Sigmoid colon (tissue), 7 donors: ENCODE data around the gene ZNF680. TPM values are rescaled to one million over a fixed set of nuclear protein-coding genes. Genes with fewer than 3 reads are reported as not detected.
A peak's percentile ranks its signal among the peaks of the same experiment; 100 is the strongest.

Experiments
- DNase-seq: peaks from one replicate; pipeline ENCODE4 v3.0.0-alpha.2; 2019
- H3K27ac ChIP-seq, 4 donors: fragments of 200-600 bp; sonication (generic); one replicate each; pipeline ENCODE4 v1.5.1; 2016 to 2019; ENCODE audit warnings: mild to moderate bottlenecking in 1 of 4
- H3K27me3 ChIP-seq, 3 donors: fragments of 200-600 bp; sonication (generic); one replicate each; pipeline ENCODE4 v1.5.1; 2019; ENCODE audit warnings: mild to moderate bottlenecking in 1 of 3
- H3K36me3 ChIP-seq, 4 donors: fragments of 200-600 bp; sonication (generic); one replicate each; pipeline ENCODE4 v1.5.1; 2016 to 2019
- H3K4me1 ChIP-seq, 4 donors: fragments of 200-600 bp; sonication (generic); one replicate each; pipeline ENCODE4 v1.5.1; 2017 to 2019
- H3K4me3 ChIP-seq, 4 donors: fragments of 200-600 bp; sonication (generic); one replicate each; pipeline ENCODE4 v1.5.1; 2017 to 2019; ENCODE audit warnings: mild to moderate bottlenecking in 2 of 4, moderate library complexity in 1 of 4
- H3K9me3 ChIP-seq, 4 donors: fragments of 200-600 bp in 3 of 4; sonication (generic) in 3 of 4; one replicate each; pipeline versions ENCODE4 v1.5.1 to v1.6.1; 2013 to 2019
- CTCF ChIP-seq, 4 experiments: fragments of 450-650 bp in 3 of 4; fragments of 200-600 bp in 1 of 4; IDR thresholded peaks; one replicate each; pipeline ENCODE4 v1.5.1; 2016 to 2019; ENCODE audit warnings: antibody characterized with exemption in 4 of 4, mild to moderate bottlenecking in 3 of 4, moderate library complexity in 2 of 4
- EP300 ChIP-seq, 4 donors: sonication (generic); formaldehyde crosslinking; IDR thresholded peaks; one replicate each; pipeline ENCODE4 v1.6.1; 2017; ENCODE audit warnings: antibody characterized with exemption in 4 of 4
- POLR2A ChIP-seq, 2 donors: fragments of 450-650 bp; IDR thresholded peaks; one replicate each; pipeline ENCODE4 v1.6.1; 2016; ENCODE audit warnings: antibody characterized with exemption in 2 of 2, mild to moderate bottlenecking in 2 of 2, moderate library complexity in 2 of 2
- POLR2AphosphoS5 ChIP-seq, 4 donors: sonication (generic); formaldehyde crosslinking; IDR thresholded peaks; one replicate each; pipeline ENCODE4 v1.6.1; 2017; ENCODE audit warnings: antibody characterized with exemption in 4 of 4
- WGBS, 2 donors: extraction: QIAGEN DNeasy Blood & Tissue Kit; methylation state at CpG; one replicate each; pipeline ENCODE4 v1.1.7; 2013; 5-methylcytosine and 5-hydroxymethylcytosine counted together
- intact Hi-C: fragments of 100-400 bp; cut with DNase I; formaldehyde crosslinking; loops from one replicate; pipeline ENCODE4 v1.15.1; 2023
- polyA plus RNA-seq, 3 donors: library from polyadenylated mRNA; stranded (reverse); fragments of 200-250 nt; gene quantifications; one replicate each; pipeline ENCODE4 v1.2.3, GENCODE V29; 2013
- total RNA-seq, 4 donors: library from RNA; depleted of rRNA; stranded (reverse); fragments of >200 nt; gene quantifications; one replicate each; pipeline ENCODE4 v1.1.0, GENCODE V29; 2016
- donor health status: healthy with polysubstance abuse.
- donor health status: Bipolar disorder and iron deficiency.
- donor health status: healthy.

ZNF680 gene
- total and polyA plus RNA-seq, 7 donors = 2.4 to 28.0 (median 9.8) TPM

DNA sequence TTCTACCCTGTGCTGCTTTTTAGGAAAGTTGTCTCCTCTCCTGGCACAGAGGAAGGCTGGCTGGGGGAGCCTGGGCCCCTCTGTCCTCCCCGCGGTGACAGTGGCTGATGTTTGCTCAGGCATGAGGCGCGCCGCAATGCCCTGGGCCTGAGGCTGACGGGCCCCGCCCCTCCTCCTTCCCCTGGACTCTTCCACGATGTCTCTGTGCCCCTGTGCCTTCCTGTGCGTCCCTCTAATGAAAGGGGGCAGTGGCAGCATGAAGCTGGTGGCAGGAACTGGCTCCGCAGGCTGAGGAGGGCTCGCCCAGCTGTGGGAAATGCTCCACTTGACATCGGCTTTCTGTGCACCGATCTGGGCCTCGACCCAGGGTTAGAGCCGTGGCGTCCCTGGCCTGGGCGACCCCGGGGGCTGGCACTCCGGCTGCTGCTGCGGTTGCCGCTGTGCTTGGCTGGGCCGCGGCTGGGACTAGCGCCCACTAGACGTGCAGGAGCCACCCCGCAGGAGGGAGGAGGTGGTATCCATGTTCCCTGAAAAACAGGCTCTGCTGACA lies 67.9 kb downstream of the ZNF680 start:
- Histone ChIP-seq H3K4me1 (no peaks in the 10 kb centered on the region), H3K9me3 (peaks cover 0 to 14% (median 0%) of the 10 kb centered on the region in 4 donors), H3K27me3 (no peaks in the 10 kb centered on the region), H3K27ac (peak overlapping the region in 2 of 4 donors; percentile 1 to 33), H3K4me3 (peak overlapping the region in 3 of 4 donors; percentile 35 to 44 (median 37)), H3K36me3 (no peaks in the 10 kb centered on the region)
- WGBS, 2 donors = 13 to 28% methylated on average over 26 of the region's 26 CpGs
- no peak for DNase-seq
- intact Hi-C loops = no loop called here
- TF ChIP-seq CTCF (IDR thresholded peaks at IDR 0.05) = no peak
- no peak for TF ChIP-seq EP300 (IDR thresholded peaks at IDR 0.05)
- no peak for TF ChIP-seq POLR2A (IDR thresholded peaks at IDR 0.05)
- no peak for TF ChIP-seq POLR2AphosphoS5 (IDR thresholded peaks at IDR 0.05)

DNA sequence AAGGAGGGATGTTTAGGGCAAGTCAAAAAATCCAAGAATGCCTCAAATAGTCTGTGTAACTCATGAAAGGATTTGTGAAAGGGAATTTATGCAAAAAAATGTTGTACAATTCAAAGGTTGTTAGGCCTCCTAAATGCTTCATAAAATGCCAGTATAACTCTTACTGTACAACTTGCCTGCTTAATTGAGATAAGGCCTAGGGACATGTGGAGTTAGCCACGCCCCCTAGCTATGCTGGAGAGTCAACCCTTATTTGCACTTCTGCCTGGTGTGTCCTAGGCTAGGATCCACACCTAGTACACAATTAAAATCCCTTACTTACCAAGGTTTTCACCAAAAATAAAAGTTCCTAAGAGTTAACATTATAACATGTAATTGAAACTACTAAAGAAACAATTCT lies 77.2 kb downstream of the ZNF680 start:
- Histone ChIP-seq H3K9me3 (peaks cover 0 to 2% (median 0%) of the 10 kb centered on the region in 4 donors), H3K4me1 (no peaks in the 10 kb centered on the region), H3K27ac (no peak overlapping the region), H3K27me3 (no peaks in the 10 kb centered on the region), H3K36me3 (no peaks in the 10 kb centered on the region), H3K4me3 (no peak overlapping the region)
- no peak for TF ChIP-seq POLR2AphosphoS5 (IDR thresholded peaks at IDR 0.05)
- TF ChIP-seq EP300 (IDR thresholded peaks at IDR 0.05) = no peak
- TF ChIP-seq POLR2A (IDR thresholded peaks at IDR 0.05) = no peak
- TF ChIP-seq CTCF (IDR thresholded peaks at IDR 0.05) = no peak
- intact Hi-C loops = no loop called here
- 10 to 50% methylated on average over 1 of the region's 1 CpG for WGBS, 2 donors
- DNase-seq = no peak

Other genes with a start within 250 kb of the ZNF680 start
- gene ZNF736, start 249.1 kb downstream of the ZNF680 start, total RNA-seq = 10 to 100 TPM in 1 of 4 donors, 1 to 10 TPM in 3; 4.1 to 22.4 (median 7.5) TPM
- gene ZNF736, start 249.1 kb downstream of the ZNF680 start, polyA plus RNA-seq = 1 to 10 TPM in 1 of 3 donors, under 1 TPM in 2; 0.60 to 5.5 (median 0.69) TPM
- gene ZNF107, start 103.1 kb upstream of the ZNF680 start, total RNA-seq = 1 to 10 TPM; 3.0 to 8.3 (median 4.5) TPM
- 1 to 10 TPM in 2 of 3 donors, under 1 TPM in 1; 0.60 to 6.0 (median 1.6) TPM for gene ZNF107, start 103.1 kb upstream of the ZNF680 start, polyA plus RNA-seq
- gene ZNF138, start 231.4 kb upstream of the ZNF680 start, total RNA-seq = 10 to 100 TPM in 2 of 4 donors, 1 to 10 TPM in 2; 8.4 to 26.0 (median 11.2) TPM
- gene ZNF138, start 231.4 kb upstream of the ZNF680 start, polyA plus RNA-seq = 1 to 10 TPM; 3.9 to 6.0 (median 5.1) TPM